Adrenal gland (tissue), 5 donors: ENCODE measurements around the gene KRTAP9-2.

ENCODE experiments used
- POLR2A ChIP-seq, 2 donors: fragments of 450-650 bp; IDR thresholded peaks; one replicate each; pipeline ENCODE4 v1.6.1; 2017; ENCODE audit warnings: antibody characterized with exemption in 2 of 2, mild to moderate bottlenecking in 2 of 2, moderate library complexity in 1 of 2
- TF ChIP-seq, protein P1 (sequence below), 6 experiments: fragments of 450-650 bp in 4 of 6; fragments of 200-600 bp in 2 of 6; sonication (generic) in 1 of 6; IDR thresholded peaks; 1 replicate in 5 of 6; 2 replicates in 1 of 6; pipeline versions ENCODE4 v1.5.1 to v1.8.0; 2016 to 2021; ENCODE audit warnings: antibody characterized with exemption in 6 of 6, mild to moderate bottlenecking in 2 of 6, moderate library complexity in 1 of 6
- donor health status: DM: no; HTN: no; CAD: no.

DNA sequence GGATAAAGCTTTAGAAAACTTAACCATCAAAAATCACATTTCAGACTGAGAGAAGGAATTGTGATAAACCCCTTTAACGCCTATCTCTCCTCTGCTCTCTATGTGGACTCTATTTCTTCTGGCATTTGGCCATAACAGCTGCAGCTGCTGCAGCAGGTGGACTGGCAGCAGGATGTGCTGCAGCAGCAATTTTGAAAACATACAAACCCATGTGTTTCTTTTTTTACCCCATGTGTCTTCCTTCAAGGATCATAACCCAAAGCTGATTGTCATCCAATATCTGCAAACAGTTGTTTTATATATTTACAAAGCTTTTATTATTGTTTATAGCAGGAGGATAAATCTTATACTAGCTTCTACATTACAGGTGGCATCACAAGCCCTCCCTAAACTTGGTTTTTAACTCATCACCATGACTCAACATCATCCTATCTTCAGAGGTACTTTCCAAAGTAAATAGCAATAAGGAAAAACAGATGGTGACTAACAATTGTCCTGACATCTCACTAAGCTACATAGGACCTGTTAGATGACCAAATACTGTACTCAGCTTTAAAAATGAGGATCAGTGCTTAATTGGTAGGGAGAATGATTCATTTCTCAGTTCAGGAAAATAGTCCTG, 14.5 kb upstream of the KRTAP9-2 start:
- TF ChIP-seq, protein P1, sequence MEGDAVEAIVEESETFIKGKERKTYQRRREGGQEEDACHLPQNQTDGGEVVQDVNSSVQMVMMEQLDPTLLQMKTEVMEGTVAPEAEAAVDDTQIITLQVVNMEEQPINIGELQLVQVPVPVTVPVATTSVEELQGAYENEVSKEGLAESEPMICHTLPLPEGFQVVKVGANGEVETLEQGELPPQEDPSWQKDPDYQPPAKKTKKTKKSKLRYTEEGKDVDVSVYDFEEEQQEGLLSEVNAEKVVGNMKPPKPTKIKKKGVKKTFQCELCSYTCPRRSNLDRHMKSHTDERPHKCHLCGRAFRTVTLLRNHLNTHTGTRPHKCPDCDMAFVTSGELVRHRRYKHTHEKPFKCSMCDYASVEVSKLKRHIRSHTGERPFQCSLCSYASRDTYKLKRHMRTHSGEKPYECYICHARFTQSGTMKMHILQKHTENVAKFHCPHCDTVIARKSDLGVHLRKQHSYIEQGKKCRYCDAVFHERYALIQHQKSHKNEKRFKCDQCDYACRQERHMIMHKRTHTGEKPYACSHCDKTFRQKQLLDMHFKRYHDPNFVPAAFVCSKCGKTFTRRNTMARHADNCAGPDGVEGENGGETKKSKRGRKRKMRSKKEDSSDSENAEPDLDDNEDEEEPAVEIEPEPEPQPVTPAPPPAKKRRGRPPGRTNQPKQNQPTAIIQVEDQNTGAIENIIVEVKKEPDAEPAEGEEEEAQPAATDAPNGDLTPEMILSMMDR (IDR thresholded peaks at IDR 0.05): no peak
- TF ChIP-seq POLR2A (IDR thresholded peaks at IDR 0.05): no peak
